ENCODE data around the gene C14orf132.
A peak's percentile ranks its signal among the peaks of the same experiment; 100 is the strongest.

C14orf132 gene

DNA sequence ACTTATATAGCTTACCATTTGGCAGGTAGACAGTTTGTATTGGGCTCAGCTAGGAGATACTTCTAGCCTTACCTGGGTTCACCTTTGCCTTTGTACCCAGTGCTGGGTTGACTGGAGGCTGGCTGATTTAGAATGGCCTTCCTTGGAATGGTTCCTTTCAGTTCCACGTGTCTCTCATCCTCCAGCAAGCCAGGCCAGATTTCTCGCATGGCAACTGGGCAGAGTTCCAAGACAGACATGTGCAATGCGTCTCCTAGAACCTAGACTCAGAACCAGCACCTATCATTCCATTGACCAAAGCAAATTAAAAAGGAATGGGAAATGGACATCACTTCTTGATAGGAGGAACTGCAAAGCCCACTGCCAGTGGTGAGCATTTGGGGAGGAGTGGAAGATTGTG lies 86.4 kb downstream of the C14orf132 start:
- no peak for DNase-seq

DNA sequence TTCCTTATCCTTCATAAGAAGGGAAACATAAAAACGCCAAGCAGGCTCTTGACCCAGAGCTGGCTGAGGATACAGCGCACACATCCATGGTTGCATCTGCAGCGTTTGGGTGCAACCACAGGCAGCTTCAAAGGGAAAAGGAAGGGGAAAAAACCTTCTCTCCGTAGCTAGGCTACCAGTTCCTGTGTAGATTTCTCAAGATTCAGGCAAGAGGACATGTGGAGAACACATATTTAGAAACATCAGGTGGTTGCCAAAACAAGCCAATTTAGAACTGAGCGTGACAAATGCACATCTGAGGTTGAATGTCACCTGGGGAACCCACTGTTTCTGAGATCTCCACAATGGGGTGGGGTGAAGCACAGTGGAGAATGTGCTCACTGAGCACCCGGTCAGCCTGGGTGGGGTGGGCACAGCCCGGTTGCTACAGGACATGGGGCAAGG lies 87.2 kb downstream of the C14orf132 start:
- peak; percentile 7 for DNase-seq

DNA sequence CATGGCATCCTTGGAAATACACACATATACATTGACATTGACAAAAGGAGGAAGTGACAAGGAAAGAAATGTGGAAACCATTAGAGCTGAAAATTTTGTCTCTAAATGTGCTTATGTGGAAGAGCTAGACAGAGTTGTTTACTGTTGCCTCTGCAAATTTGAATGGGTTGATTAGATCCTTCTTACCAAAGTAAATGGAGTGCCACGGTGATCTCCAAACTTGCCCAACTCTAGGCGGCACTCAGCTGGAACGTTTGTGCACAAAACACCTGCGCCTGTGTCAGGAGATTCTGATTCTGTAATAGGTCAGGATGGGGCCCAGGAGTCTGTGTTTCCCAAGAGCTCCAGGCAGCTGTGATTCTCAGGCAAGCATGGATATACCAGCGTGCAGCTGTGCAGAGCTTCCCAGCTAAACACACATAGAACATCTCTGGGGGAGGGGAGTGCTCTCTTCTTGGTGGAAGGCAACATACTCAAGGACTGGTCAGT lies 87.7 kb downstream of the C14orf132 start:
- DNase-seq = no peak

DNA sequence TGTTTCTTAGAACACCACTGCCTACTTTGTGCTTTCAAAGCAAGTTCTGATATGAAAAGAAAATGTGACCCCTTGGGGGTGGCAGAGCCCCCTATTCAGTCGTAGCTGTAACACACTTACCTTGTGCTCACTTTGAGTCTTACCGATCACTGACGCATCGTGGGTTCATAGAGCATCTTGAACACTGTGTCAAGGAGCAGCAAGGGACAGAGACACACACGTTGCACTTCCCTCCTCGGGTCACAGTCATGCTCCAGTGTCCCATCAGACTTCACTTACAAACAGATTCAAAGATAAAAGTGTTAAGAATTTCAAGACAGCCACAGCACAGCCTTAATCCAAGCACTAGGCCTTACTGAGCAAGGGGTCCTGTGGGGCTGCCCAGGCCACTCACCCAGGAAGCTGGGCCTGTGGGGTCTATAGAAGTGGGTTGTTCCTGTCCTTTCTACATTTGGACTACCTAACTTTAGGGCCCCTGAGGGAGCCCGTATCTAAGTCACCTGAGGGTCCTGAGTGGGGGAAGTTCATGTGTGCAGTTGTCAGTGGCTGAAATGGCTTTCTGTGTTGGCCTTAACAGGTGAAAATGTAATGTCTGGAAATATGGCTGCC lies 90.1 kb downstream of the C14orf132 start:
- no peak for DNase-seq

DNA sequence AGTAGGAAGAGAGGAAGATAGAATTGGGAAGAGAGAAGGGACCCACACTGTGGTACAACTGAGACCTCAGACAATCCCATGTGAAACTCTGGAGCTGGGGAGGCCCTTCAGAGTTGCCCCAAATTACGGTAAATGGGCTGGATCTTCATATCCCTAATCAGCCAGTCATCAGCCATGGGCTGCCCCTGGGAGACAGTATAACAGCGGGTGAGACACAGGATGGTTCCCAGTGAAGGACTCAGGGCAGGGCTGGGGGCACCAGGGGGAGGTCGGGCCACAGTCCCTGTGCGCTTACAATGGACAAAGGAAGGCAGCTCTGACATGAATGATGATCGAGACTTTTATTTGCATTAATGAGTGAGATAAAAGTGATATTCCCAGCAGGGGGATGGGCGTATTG lies 91.2 kb downstream of the C14orf132 start:
- DNase-seq = no peak

DNA sequence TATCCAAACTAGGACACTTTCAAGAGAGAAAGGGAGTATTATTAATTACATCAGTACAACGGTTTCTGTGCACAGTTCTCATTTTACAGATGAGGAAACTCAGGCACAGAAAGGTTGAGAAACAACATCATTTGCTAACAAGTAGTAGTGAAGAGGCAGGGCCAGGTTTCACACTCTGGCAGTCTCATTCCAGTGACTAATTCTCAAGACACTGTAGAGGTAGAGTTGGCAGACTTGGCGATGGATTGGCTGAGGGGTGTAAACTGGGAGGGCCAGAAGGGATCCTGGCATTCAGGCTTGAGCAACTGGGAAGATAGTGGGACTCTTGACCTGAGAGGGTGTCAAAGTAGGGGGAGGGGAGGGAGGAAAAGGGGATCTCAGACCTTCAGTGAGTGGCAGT lies 91.7 kb downstream of the C14orf132 start:
- DNase-seq = no peak

DNA sequence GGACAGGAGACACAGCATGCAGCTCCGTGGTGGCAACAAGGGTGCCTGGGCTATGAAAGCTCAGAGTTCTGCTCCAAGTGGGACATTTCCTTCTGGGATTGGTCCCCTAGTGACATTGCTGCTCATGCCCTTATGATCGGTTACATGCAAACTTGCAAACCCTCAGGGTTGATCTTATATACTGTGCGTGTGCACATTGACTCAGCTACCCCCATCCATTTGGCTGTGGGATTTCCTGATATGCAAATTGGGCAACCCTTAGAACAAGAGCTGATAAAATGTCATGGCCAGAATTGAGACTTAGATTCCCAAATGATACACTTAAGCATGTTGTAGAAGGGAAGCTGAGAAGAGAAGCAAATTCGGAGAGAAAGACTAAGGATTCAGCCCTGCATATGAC lies 92.7 kb downstream of the C14orf132 start:
- DNase-seq = no peak

DNA sequence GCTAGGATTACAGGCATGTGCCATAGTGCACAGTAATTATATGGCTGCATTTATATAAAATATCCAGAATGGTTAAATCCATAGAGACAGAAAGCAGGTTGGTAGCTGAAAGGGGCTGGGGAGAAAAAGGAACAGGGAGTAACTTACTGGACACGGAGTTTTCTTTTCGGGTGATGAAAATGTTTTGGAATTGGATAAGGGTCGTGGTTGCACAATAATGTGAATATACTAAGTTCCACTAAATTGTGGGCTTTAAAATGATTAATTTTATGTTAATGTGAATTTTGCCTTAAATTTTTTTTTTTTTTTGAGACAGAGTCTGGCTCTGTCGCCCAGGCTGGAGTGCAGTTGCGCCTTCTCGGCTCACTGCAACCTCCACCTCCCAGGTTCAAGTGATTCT lies 95.3 kb downstream of the C14orf132 start:
- no peak for DNase-seq

DNA sequence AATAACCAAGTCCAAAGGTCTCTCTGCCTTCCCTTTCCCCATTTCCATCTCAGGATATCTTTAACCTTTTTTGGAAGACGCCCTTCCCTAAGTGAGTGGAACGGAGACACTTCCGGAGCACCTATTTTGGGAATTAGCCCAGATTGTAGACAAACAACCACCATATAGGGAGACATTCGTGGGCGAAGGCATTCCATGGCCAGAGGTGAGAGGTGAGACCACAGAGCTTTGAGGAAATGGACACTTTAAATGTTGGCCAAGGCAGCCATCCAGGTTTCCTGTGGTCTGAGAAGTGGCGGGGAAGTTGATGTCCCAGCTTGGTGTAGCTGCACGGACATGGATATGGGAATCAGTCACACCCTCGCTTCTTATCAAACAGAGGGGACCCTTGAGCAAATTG lies 96.1 kb downstream of the C14orf132 start:
- DNase-seq = no peak

DNA sequence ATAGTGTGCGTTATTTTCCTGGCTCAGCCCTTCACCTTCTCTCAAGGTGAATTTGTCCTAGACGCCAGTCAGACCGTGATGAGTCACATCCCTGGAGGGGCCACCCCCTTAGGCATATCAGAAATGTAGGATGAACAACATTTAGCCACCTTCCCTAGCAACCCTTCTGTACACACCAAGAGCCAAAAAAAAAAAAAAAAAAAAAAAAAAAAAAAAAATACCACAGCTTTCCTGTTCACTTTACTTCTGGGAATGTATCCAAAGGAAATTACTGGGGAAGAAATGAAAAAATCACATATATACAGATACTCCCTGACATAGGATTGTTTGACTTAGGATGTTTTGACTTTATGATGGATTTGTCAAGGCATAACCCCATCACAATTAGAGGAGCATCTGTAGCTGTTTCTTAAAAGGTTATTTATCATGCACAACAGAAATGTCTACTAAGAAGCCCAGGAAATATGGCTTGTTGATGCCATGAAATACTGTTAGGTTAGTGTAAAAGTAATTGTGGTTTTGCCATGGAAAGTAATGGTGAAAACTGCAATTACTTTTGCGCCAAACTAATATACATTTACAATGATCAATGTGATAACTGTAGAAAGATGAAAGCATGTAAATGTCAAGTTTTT lies 97.3 kb downstream of the C14orf132 start:
- DNase-seq = no peak

DNA sequence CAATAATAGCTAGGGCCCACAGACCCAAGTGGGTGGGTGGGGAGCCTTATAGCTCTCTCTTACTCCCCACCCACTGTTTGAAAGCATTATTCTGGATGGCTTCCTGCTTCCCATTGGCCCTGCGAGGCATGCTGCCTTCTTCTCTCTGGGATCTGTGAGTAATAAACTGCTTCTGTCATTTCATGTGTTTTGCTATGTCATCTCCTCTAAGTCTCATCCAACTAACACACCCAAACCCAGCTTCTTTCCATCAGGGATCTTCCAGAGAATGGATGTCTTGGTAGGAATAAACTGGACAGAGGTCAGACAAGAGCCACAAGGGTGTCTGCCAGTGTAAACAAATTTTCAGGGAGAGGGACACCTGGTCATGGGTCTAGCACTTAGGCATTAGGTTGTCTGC lies 99.1 kb downstream of the C14orf132 start:
- DNase-seq = no peak

DNA sequence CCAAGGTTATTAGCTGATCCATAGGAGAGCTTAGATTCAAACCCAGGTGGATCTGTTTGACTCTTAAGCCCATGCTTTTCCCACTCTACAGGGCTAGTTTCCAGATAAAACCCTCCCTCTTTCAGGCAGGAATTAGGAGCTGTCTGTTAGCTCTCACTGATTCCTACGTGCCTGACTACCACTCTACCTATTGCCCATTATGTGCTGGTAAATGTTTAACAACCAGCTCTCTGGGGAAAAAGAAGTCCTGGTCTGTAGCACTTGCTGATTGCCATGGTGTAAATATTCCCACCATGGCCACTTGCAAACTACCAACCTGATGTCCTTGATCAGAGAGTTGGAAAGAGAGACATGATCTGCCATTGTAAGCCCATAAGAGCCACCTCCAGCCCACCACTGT lies 100.0 kb downstream of the C14orf132 start:
- DNase-seq = no peak

DNA sequence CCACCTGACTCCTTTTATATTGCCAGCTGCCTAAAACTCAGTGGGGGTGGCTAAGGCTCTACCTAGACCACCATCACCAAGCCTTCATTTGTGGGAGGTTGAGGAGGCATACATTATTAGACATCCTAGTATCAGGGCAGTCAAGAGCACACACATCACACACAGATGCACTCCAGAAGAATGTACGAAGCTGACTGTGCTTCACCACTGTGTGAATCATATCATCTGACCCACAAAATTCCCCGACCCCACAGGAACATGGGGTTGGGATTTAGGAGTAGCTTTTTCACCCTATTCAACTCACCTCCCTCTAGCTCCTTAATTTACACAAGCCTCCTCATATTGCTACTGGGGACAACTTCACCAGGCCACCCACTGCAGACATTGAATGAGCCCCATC lies 100.7 kb downstream of the C14orf132 start:
- no peak for DNase-seq

DNA sequence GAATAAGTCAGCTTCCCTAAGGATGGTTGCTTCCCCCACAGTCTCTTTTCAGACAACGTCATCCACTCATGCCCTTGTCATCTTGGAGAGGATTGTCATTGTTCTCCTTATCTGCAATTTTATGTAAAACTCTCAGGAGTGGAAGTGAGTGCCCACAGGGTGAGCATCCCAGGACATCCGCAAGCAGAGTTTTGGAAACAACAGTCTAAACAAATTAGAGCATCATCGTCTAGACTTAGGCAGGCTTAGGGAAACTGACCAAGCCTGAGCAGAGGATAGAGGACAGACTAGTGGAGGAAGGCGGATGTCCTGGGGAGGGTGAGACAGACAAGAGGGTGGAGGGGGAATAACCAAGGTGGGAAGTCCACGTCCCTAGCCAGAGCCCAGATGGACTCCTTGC lies 101.8 kb downstream of the C14orf132 start:
- DNase-seq = no peak
